Trophoblast cell (in vitro differentiated cells and primary cell): ENCODE data around the gene TARS3.

Experiments
- DNase-seq, 2 donors: peaks; one replicate each; pipeline ENCODE4 v3.0.0-alpha.2; 2016
- H2AFZ ChIP-seq: 2 replicates; pipeline ENCODE4 v1.6.1; 2013; ENCODE audit warnings: low read length, moderate library complexity, mild to moderate bottlenecking; ENCODE audit not compliant: insufficient read depth, poor library complexity
- H2AK5ac ChIP-seq: 2 replicates; pipeline ENCODE4 v1.6.1; 2013; ENCODE audit warnings: mild to moderate bottlenecking, low read length
- H2BK120ac ChIP-seq: 2 replicates; pipeline ENCODE4 v1.6.1; 2013; ENCODE audit warnings: low read length, mild to moderate bottlenecking, moderate library complexity; ENCODE audit not compliant: insufficient read depth, poor library complexity
- H2BK12ac ChIP-seq: 2 replicates; pipeline ENCODE4 v1.6.1; 2013; ENCODE audit warnings: mild to moderate bottlenecking, low read length, moderate library complexity
- H2BK5ac ChIP-seq: 2 replicates; pipeline ENCODE4 v1.6.1; 2013; ENCODE audit warnings: low read length, low read depth, moderate library complexity, mild to moderate bottlenecking; ENCODE audit not compliant: poor library complexity
- H3K14ac ChIP-seq: 2 replicates; pipeline ENCODE4 v1.6.1; 2013; ENCODE audit warnings: mild to moderate bottlenecking, low read length
- H3K18ac ChIP-seq: 2 replicates; pipeline ENCODE4 v1.6.1; 2013; ENCODE audit warnings: mild to moderate bottlenecking, low read length
- H3K23ac ChIP-seq: 2 replicates; pipeline ENCODE4 v1.6.1; 2013; ENCODE audit warnings: low read length
- H3K27ac ChIP-seq: 2 replicates; pipeline ENCODE4 v1.5.1; 2013; ENCODE audit warnings: low read depth, mild to moderate bottlenecking, inconsistent platforms, low read length, moderate library complexity
- H3K27me3 ChIP-seq: 2 replicates; pipeline ENCODE4 v1.6.1; 2013; ENCODE audit warnings: inconsistent platforms, mild to moderate bottlenecking, low read length, moderate library complexity; ENCODE audit not compliant: insufficient read depth
- H3K36me3 ChIP-seq, 2 experiments: 1 replicate in 1 of 2; 2 replicates in 1 of 2; pipeline ENCODE4 v1.6.1; 2013; ENCODE audit warnings: low read length in 2 of 2, mild to moderate bottlenecking in 2 of 2, moderate library complexity in 1 of 2; ENCODE audit not compliant: insufficient read depth in 2 of 2, control insufficient read depth in 1 of 2
- H3K4ac ChIP-seq: 2 replicates; pipeline ENCODE4 v1.6.1; 2013; ENCODE audit warnings: low read depth, mild to moderate bottlenecking, low read length, moderate library complexity
- H3K4me1 ChIP-seq, 2 experiments: 1 replicate in 1 of 2; 2 replicates in 1 of 2; pipeline ENCODE4 v1.6.1; 2013; ENCODE audit warnings: low read length in 2 of 2, mild to moderate bottlenecking in 2 of 2, moderate library complexity in 1 of 2; ENCODE audit not compliant: insufficient read depth in 2 of 2, control insufficient read depth in 1 of 2
- H3K4me2 ChIP-seq: 2 replicates; pipeline ENCODE4 v1.6.1; 2013; ENCODE audit warnings: inconsistent platforms, mild to moderate bottlenecking, low read length, moderate library complexity
- H3K4me3 ChIP-seq: 2 replicates; pipeline ENCODE4 v1.5.1; 2013; ENCODE audit warnings: mild to moderate bottlenecking, low read depth, low read length, inconsistent platforms
- H3K79me1 ChIP-seq: one replicate; pipeline ENCODE4 v1.6.1; 2013; ENCODE audit warnings: low read length
- H3K79me2 ChIP-seq: 2 replicates; pipeline ENCODE4 v1.6.1; 2013; ENCODE audit warnings: low read length, mild to moderate bottlenecking; ENCODE audit not compliant: control insufficient read depth, insufficient read depth, poor library complexity
- H3K9ac ChIP-seq: 2 replicates; pipeline ENCODE4 v1.6.1; 2013; ENCODE audit warnings: mild to moderate bottlenecking, low read length
- H3K9me3 ChIP-seq: 2 replicates; pipeline ENCODE4 v1.6.1; 2013; ENCODE audit warnings: low read depth, mild to moderate bottlenecking, control low read depth, inconsistent platforms, low read length; ENCODE audit not compliant: insufficient read depth
- H4K12ac ChIP-seq: 2 replicates; pipeline ENCODE4 v1.6.1; 2013; ENCODE audit warnings: low read depth, mild to moderate bottlenecking, low read length, moderate library complexity
- H4K8ac ChIP-seq: 2 replicates; pipeline ENCODE4 v1.6.1; 2013; ENCODE audit warnings: low read depth, mild to moderate bottlenecking, low read length, moderate library complexity
- H4K91ac ChIP-seq: one replicate; pipeline ENCODE4 v1.6.1; 2013; ENCODE audit warnings: low read depth, mild to moderate bottlenecking, low read length, moderate library complexity
- WGBS: extraction: QIAGEN DNeasy Blood & Tissue Kit; methylation state at CpG from one replicate; pipeline ENCODE4 v1.1.7; 2013; ENCODE audit warnings: missing lambda C conversion rate; ENCODE audit not compliant: insufficient read length, insufficient coverage; ENCODE audit errors: extremely low coverage; 5-methylcytosine and 5-hydroxymethylcytosine counted together

TARS3 gene

GRCh38 chr15:101654171-101654570 lies 70.1 kb downstream of the TARS3 start:
- H3K79me2 ChIP-seq: peaks cover 9% of the 10 kb centered on the region

DNA sequence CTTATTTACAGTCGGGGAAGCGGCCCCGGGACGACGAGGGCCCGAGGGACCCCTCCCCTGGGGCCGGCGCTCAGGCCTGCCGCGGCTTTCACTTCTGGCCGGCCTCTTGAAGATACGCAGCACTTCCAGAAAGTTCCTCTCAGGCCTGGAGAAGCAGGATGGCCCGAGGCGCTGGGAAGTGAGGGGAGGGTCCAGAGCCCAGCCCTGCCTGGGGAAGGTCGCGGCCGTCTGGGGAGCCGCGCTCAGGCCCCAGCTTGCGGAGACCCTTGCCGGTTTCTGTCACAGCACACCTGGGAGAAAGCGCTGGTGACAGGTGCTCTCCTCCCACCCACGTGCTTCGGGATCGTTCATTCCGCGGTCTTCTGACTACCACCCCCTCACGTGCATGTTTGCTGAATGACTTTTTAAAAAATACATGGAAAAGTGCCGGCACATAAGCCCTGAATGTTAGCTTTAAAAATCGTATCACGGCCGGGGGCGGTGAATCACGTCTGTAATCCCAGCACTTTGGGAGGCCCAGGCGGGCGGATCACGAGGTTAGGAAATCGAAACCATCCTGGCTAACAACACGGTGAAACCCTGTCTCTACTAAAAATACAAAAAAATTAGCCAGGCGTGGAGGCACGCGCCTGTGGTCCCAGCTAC lies 71.4 kb downstream of the TARS3 start:
- Histone ChIP-seq H3K4me2 (peak overlapping the region; percentile 70), H3K23ac (no peak overlapping the region), H2BK12ac (no peak overlapping the region), H3K9ac (peak overlapping the region; percentile 81), H2AK5ac (peak overlapping the region; percentile 3), H4K12ac (peak overlapping the region; percentile 91), H3K27me3 (no peaks in the 10 kb centered on the region), H3K36me3 (peaks cover 2 to 11% of the 10 kb centered on the region in 2 experiments), H4K91ac (peak overlapping the region; percentile 59), H3K27ac (no peak overlapping the region), H3K4me1 (peaks cover 5 to 6% of the 10 kb centered on the region in 2 experiments), H3K4me3 (peak overlapping the region; percentile 84), H4K8ac (peak overlapping the region; percentile 100), H2BK120ac (peak overlapping the region; percentile 74), H3K4ac (peak overlapping the region; percentile 44), H3K18ac (peak overlapping the region; percentile 91), H3K79me2 (peaks cover 9% of the 10 kb centered on the region), H3K14ac (peak overlapping the region; percentile 98), H3K9me3 (no peaks in the 10 kb centered on the region), H3K79me1 (peaks cover 11% of the 10 kb centered on the region), H2AFZ (peak overlapping the region; percentile 80), H2BK5ac (peak overlapping the region; percentile 52)
- WGBS: no CpG with 5 or more reads among the region's 42 CpGs
- DNase-seq: no peak

More at GRCh38 chr15:101654171-101654570, 70.1 kb downstream of the TARS3 start:
- Histone ChIP-seq H4K8ac (no peak overlapping the region), H2AK5ac (no peak overlapping the region), H3K18ac (no peak overlapping the region), H3K4ac (no peak overlapping the region), H3K4me2 (no peak overlapping the region), H2BK12ac (no peak overlapping the region), H2BK5ac (no peak overlapping the region), H3K79me1 (peaks cover 11% of the 10 kb centered on the region), H4K91ac (no peak overlapping the region), H3K4me1 (peaks cover 5 to 6% of the 10 kb centered on the region in 2 experiments), H3K14ac (no peak overlapping the region), H2AFZ (no peak overlapping the region), H3K27ac (no peak overlapping the region), H3K27me3 (no peaks in the 10 kb centered on the region), H3K4me3 (no peak overlapping the region), H4K12ac (no peak overlapping the region), H3K36me3 (peaks cover 2 to 10% of the 10 kb centered on the region in 2 experiments), H3K23ac (no peak overlapping the region), H3K9me3 (no peaks in the 10 kb centered on the region), H2BK120ac (no peak overlapping the region), H3K9ac (no peak overlapping the region)
- DNase-seq: no peak
- no CpG with 5 or more reads among the region's 8 CpGs for WGBS

GRCh38 chr15:101652098-101652785 lies 72.0 kb downstream of the TARS3 start, which contains the start of gene TM2D3:
Gene TM2D3 (minus strand): TSS chr15:101652381. CDS start chr15:101652361, 20 bp downstream.
- peaks cover 11% of the 10 kb centered on the region for H3K79me1 ChIP-seq
- peak within 1 kb of the TSS; percentile 98 for H3K14ac ChIP-seq
- peak within 1 kb of the TSS; percentile 75 for H3K4ac ChIP-seq
- H4K91ac ChIP-seq: peak within 1 kb of the TSS; percentile 81
- H3K36me3 ChIP-seq: peaks cover 3 to 12% of the 10 kb centered on the region in 2 experiments
- H3K79me2 ChIP-seq: peaks cover 9% of the 10 kb centered on the region
- peak; percentile 93 to 98 for DNase-seq
- peak within 1 kb of the TSS; percentile 90 for H3K4me2 ChIP-seq
- H4K8ac ChIP-seq: peak within 1 kb of the TSS; percentile 100
- H3K27me3 ChIP-seq: no peaks in the 10 kb centered on the region
- H4K12ac ChIP-seq: peak within 1 kb of the TSS; percentile 92
- H2AFZ ChIP-seq: peak within 1 kb of the TSS; percentile 97
- peak within 1 kb of the TSS; percentile 95 for H3K18ac ChIP-seq
- no peak within 1 kb of the TSS for H3K23ac ChIP-seq
- H3K27ac ChIP-seq: peak within 1 kb of the TSS; percentile 81
- H3K9ac ChIP-seq: peak within 1 kb of the TSS; percentile 81
- H3K4me3 ChIP-seq: peak within 1 kb of the TSS; percentile 86
- no CpG with 5 or more reads among the region's 75 CpGs for WGBS
- peak within 1 kb of the TSS; percentile 35 for H2BK12ac ChIP-seq
- H3K9me3 ChIP-seq: no peaks in the 10 kb centered on the region
- peak within 1 kb of the TSS; percentile 90 for H2BK120ac ChIP-seq
- peak within 1 kb of the TSS; percentile 37 for H2AK5ac ChIP-seq
- peak within 1 kb of the TSS; percentile 83 for H2BK5ac ChIP-seq
- H3K4me1 ChIP-seq: peaks cover 5 to 6% of the 10 kb centered on the region in 2 experiments

DNA sequence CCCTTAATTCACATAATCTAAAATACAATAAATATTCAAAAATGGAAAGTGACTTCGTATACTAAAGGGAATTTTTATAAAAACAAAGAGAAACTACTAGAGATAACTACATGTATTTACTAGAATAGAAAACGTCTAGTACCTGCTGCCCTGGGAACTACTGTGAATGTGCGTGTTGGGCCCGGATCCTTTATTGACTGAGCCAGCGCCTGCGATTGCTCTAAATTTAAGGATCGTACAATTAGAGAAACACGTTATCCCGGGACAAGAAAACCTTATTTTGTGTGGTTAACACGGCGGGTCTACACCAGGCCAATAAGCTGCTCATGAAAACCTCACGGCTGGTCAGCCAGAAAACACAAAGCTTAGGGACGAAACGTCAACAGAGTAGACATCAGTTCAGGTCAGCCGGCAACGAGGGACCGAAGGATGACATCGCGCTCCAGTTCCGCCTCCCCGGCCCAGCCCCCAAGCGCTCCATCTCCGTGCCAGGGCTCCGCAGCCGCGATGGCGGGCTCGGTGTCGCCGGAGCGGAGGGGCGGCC lies 72.6 kb downstream of the TARS3 start:
- H3K79me1 ChIP-seq: peaks cover 11% of the 10 kb centered on the region
- no peak overlapping the region for H2AK5ac ChIP-seq
- H4K12ac ChIP-seq: peak overlapping the region; percentile 92
- H3K4ac ChIP-seq: peak overlapping the region; percentile 75
- H3K23ac ChIP-seq: no peak overlapping the region
- H3K36me3 ChIP-seq: peaks cover 4 to 11% of the 10 kb centered on the region in 2 experiments
- peaks cover 9% of the 10 kb centered on the region for H3K79me2 ChIP-seq
- H3K9me3 ChIP-seq: no peaks in the 10 kb centered on the region
- no CpG with 5 or more reads among the region's 32 CpGs for WGBS
- peak overlapping the region; percentile 95 for H3K18ac ChIP-seq
- H2BK5ac ChIP-seq: peak overlapping the region; percentile 83
- H3K14ac ChIP-seq: peak overlapping the region; percentile 95
- H3K4me2 ChIP-seq: peak overlapping the region; percentile 90
- peak overlapping the region; percentile 94 for H4K8ac ChIP-seq
- DNase-seq: no peak
- peaks cover 5 to 6% of the 10 kb centered on the region in 2 experiments for H3K4me1 ChIP-seq
- H3K9ac ChIP-seq: peak overlapping the region; percentile 69
- H3K27ac ChIP-seq: peak overlapping the region; percentile 81
- H2AFZ ChIP-seq: peak overlapping the region; percentile 97
- peak overlapping the region; percentile 86 for H3K4me3 ChIP-seq
- peak overlapping the region; percentile 35 for H2BK12ac ChIP-seq
- H2BK120ac ChIP-seq: peak overlapping the region; percentile 90
- H3K27me3 ChIP-seq: no peaks in the 10 kb centered on the region
- peak overlapping the region; percentile 81 for H4K91ac ChIP-seq
